ENCODE results near the gene CHST8.
A peak's percentile ranks its signal among the peaks of the same experiment; 100 is the strongest.

Gene CHST8

DNA sequence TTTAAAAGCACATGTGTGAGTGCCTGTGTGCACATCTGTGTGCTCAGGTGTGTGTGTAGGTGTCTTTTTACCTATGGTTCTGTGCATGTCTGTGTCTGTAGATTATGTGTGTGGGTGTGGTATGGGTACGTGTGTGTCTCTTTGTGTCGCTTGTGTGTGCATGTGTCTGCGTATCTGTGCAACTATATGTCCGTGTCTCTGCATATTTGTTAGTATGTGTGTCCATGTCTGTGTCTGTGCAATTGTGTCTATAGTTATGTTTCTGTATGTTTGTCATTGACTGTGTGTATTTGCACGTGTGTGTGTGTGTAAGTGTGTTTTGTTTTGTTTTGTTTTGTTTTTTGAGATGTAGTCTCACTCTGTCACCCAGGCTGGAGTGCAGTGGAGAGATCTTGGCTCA is 167.6 kb downstream of the CHST8 start:
- H3K27ac ChIP-seq = no peak overlapping the region
- TF ChIP-seq, protein P1, sequence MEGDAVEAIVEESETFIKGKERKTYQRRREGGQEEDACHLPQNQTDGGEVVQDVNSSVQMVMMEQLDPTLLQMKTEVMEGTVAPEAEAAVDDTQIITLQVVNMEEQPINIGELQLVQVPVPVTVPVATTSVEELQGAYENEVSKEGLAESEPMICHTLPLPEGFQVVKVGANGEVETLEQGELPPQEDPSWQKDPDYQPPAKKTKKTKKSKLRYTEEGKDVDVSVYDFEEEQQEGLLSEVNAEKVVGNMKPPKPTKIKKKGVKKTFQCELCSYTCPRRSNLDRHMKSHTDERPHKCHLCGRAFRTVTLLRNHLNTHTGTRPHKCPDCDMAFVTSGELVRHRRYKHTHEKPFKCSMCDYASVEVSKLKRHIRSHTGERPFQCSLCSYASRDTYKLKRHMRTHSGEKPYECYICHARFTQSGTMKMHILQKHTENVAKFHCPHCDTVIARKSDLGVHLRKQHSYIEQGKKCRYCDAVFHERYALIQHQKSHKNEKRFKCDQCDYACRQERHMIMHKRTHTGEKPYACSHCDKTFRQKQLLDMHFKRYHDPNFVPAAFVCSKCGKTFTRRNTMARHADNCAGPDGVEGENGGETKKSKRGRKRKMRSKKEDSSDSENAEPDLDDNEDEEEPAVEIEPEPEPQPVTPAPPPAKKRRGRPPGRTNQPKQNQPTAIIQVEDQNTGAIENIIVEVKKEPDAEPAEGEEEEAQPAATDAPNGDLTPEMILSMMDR (conservative IDR thresholded peaks at IDR 0.05; ENCODE audit: low read depth) = no peak
- ChIA-PET POLR2A (ENCODE audit: low non-redundant PET) (no interaction called here), CTCF (interaction anchor here (2.8 kb wide), 1 partner anchor 11 kb away, joined by 14 read pairs; no protein-coding TSS in a partner anchor)
- no peak for DNase-seq (ENCODE audit: low spot score)

DNA sequence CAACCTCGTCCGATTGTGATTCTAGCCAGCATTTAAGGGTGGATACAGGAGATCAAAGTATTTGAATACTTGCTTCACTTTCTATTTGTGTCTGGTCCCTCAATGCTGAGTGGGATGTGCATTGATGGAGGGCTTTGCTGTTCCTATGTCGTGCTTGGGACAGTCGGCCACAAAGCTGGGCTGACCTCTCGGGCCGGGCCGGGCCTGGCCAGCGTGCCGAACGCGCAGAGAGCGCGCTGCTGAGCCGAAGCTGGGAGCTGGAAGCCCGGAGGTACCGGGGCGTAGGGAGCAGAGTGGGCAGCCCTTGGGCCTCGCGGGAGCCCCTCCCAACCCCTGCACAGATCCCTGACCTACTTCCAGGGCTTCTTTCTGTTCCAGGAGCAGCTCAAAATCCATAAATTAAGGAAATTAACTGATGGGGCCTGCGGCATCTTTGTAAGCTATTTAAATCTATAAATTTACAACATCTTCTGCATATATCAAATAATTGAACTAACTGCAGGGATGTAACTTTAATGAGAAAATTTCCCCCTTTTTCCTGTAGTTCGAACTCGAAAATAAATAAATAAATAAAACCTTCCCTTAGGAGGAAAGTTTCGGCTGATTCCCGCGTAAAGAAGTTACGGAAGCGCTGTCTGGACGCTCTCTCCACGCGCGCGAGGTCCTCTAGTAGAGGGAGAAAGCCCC is 173.1 kb downstream of the CHST8 start:
- H3K27ac ChIP-seq = peak overlapping the region; percentile 97
- TF ChIP-seq, protein P1 (conservative IDR thresholded peaks at IDR 0.05; ENCODE audit: low read depth) = no peak
- POLR2A ChIA-PET (ENCODE audit: low non-redundant PET) = no interaction called here
- DNase-seq (ENCODE audit: low spot score) = no peak
- CTCF ChIA-PET = interaction anchor here (0.5 to 2.7 kb wide), 17 partner anchors 11 to 381 kb away, joined by 3 to 20 read pairs (median 3); no protein-coding TSS in a partner anchor

DNA sequence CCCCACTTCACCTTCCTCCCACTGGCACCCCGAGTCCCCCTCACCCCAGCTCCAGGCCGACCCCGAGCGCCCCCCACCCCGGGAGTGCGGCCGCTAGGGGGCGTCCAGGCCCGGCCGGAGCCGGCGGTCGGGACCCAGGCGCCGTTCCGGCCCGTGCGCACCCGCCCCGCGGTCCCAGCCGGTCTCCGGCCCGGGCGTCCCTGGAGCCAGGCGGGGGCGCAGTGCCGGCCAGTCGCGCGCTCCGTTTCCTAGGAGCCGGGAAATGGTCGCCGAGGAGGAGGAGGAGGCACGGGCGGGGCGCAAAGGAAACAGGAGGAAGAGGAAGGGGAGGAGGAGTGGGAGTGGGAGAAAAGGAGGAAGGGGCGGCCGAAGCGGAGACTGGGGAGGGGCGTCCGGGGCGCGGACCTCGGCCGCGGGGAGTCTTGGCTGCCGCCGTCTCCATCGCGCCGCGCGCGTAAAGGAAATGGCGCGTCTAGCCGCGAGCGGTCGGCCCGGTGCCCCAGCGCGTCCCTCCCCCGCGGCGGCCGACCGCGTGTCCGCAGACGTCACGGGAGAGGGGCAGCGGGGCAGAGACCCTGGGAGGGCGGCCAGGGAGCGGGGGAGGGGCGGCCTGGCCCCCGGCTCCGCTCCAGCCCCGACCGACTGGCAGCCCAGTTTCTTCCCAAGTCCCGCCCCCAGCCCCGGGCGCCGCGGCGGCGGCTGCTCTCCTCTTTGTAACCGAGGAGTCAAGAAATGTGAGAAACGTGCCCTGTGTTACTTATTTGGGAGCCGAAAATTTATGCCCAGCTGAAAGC is 173.8 kb downstream of the CHST8 start:
- peak overlapping the region; percentile 97 for H3K27ac ChIP-seq
- peak; percentile 82 for DNase-seq (ENCODE audit: low spot score)
- TF ChIP-seq, protein P1 (conservative IDR thresholded peaks at IDR 0.05; ENCODE audit: low read depth) = peak; percentile 96
- POLR2A ChIA-PET (ENCODE audit: low non-redundant PET) = interaction anchor here (1.6 kb wide), 1 partner anchor 24 kb away, joined by 5 read pairs; no protein-coding TSS in a partner anchor
- CTCF ChIA-PET = interaction anchor here (0.6 to 2.7 kb wide), 18 partner anchors 17 to 381 kb away, joined by 3 to 20 read pairs (median 3); no protein-coding TSS in a partner anchor

DNA sequence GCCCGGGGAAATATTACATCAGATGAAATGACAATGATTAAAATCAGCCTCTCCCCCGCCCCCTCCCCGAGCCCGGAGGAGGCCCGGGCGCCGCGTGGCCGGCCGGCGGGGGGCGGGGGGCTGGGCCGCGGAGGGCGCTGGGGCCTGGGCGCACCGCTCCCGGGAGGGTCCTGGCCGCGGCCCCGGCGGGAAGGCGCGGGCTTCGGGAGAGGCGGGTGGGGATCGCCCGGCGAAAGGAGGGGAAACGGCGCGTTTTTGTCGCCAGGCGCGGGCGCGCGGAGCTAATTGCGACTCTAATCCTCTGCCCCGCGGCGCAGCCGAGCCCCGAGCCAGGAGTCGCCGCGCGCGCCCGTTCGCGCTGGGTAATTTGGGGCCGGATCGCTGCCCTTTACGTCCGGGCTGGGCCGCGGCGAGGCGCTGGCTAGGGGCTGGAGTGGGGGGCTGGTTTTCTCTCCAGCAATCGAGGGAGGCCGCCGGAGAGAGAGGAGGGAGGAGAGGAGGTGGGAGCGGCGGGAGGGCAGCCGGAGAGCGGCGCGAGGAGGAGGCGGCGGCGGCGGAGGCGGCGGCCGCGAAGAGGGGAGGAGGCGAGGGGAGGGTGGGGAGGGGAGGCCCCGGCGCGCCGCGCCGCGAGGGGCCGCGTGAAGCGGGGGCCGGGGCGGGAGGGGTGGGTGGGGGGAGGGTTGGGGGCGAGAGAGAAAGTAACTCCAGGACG is 174.6 kb downstream of the CHST8 start, which contains the start of gene KCTD15:
KCTD15 (plus strand) TSS at position 707 of the 712 bp plus-strand sequence. CDS start 3,585 bp downstream, outside the sequence.
- TF ChIP-seq, protein P1 (conservative IDR thresholded peaks at IDR 0.05; ENCODE audit: low read depth) = no peak
- POLR2A ChIA-PET (ENCODE audit: low non-redundant PET) = interaction anchor here (1.6 kb wide), 1 partner anchor 23 kb away, joined by 5 read pairs; no protein-coding TSS in a partner anchor
- peak within 1 kb of the TSS; percentile 97 for H3K27ac ChIP-seq
- DNase-seq (ENCODE audit: low spot score) = no peak
- CTCF ChIA-PET = interaction anchor here (0.6 to 2.7 kb wide), 4 partner anchors 18 to 376 kb away, joined by 3 to 20 read pairs (median 4); no protein-coding TSS in a partner anchor

DNA sequence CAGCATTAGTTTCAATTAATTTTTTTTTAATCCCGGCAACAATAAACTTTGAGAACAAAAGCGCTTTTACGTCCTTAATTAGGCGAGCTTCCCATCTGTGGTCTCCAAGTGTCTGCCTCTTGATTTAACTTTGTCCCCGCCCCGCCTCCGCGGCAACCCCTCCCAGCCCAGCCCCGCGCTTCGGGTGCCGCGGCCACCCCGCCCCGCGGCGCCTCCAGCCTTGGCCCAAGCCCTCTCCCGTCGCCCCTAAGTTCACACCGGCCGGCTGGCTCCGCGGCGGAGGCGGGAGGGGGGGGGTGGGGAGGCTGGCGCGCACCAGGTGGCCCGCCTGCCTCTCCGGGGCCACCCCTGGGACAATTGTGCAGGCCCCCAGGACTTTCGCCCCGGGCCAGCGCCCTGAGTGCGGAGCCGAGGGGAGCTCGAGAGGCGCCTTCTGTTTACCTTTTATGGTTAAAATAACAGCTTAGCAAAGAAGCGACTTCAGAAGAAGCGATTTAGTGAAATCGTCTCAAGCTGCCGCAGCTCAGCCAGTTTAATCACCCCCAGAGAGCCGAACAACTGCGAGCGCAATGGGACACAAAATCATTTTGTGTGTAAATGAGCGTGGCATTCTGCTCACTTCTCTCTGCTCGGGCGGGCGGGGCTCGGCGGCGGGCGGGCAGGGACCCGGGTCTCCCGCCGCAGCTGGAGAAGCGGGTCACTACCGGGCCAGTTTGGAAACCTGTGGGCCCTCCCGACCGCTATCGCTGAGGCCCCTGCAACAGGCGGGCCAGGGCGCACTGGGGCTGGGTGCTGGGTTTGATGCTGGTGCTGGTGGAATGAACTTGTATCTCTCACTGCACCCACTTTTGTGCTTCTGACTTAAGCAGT is 176.3 kb downstream of the CHST8 start:
- DNase-seq (ENCODE audit: low spot score) = no peak
- ChIA-PET CTCF (interaction anchor here (0.5 to 2.3 kb wide), 6 partner anchors 20 to 200 kb away, joined by 3 to 14 read pairs (median 4); no protein-coding TSS in a partner anchor), POLR2A (ENCODE audit: low non-redundant PET) (interaction anchor here (1.3 kb wide), 1 partner anchor 22 kb away, joined by 3 read pairs; no protein-coding TSS in a partner anchor)
- peak overlapping the region; percentile 97 for H3K27ac ChIP-seq
- TF ChIP-seq, protein P1 (conservative IDR thresholded peaks at IDR 0.05; ENCODE audit: low read depth) = no peak

Measured in RWPE1 (cell line).